ENCODE results near the gene GP1BB. TPM values are rescaled to one million over a fixed set of nuclear protein-coding genes. Genes with fewer than 3 reads are reported as not detected.

The GP1BB gene
- total and polyA plus RNA-seq, 2 of the 13 experiments (the other 11 are each of a cell fraction or from before 2014, with no cell fraction given), result not detected

- H3K79me2 ChIP-seq (ENCODE audit: insufficient read depth, low read length), result no peaks in the 10 kb centered on the region
- H3K27me3 ChIP-seq (ENCODE audit: control insufficient read depth in 1 of 2, insufficient read depth in 2 of 2, low read length in 2 of 2), result peaks cover 10 to 81% of the 10 kb centered on the region in 2 experiments
- CTCF ChIA-PET (ENCODE audit: low intra/inter-chr PET ratio, low total read pairs), result no interaction called here
- H3K4me1 ChIP-seq (ENCODE audit: insufficient read depth, low read length), result peaks cover 13% of the 10 kb centered on the region
- no peak for ATAC-seq
- no peak overlapping the region for H3K4me3 ChIP-seq (replicated peaks in 1 of 3; ENCODE audit: insufficient read depth in 1 of 3, low read depth in 2 of 3, low read length in 3 of 3)
- no peak overlapping the region for H3K27ac ChIP-seq (ENCODE audit: extremely low read length, insufficient read depth, low read length)
- POLR2A ChIA-PET, result no interaction called here
- H3K36me3 ChIP-seq (replicated peaks in 1 of 2; ENCODE audit: control insufficient read depth in 1 of 2, insufficient read depth in 2 of 2, low read length in 2 of 2), result no peaks in the 10 kb centered on the region
- no peak for DNase-seq (ENCODE audit: low spot score)
- H2AFZ ChIP-seq (ENCODE audit: low read length), result no peak overlapping the region
- TF ChIP-seq MTF2 (CRISPR knock-in tag; IDR thresholded peaks at IDR 0.05; ENCODE audit: borderline replicate concordance), result no peak
- no peak for TF ChIP-seq ZNF670 (CRISPR knock-in tag; IDR thresholded peaks at IDR 0.05; ENCODE audit: borderline replicate concordance)
- TF ChIP-seq ZNF747 (CRISPR knock-in tag; IDR thresholded peaks at IDR 0.05; ENCODE audit: borderline replicate concordance), result no peak
- no peak for TF ChIP-seq TEAD3 (CRISPR knock-in tag; optimal IDR thresholded peaks at IDR 0.05; ENCODE audit: borderline replicate concordance)
- no peak for TF ChIP-seq KLF6 (CRISPR knock-in tag; IDR thresholded peaks at IDR 0.05)
- TF ChIP-seq CBX5 (CRISPR knock-in tag; IDR thresholded peaks at IDR 0.05; ENCODE audit: borderline replicate concordance), result no peak
- TF ChIP-seq ZNF563 (CRISPR knock-in tag; IDR thresholded peaks at IDR 0.05), result no peak
- TF ChIP-seq IRF9 (CRISPR knock-in tag; IDR thresholded peaks at IDR 0.05; ENCODE audit: borderline replicate concordance), result no peak
- no peak for TF ChIP-seq FOXP1 (IDR thresholded peaks at IDR 0.05)
- no peak for TF ChIP-seq FOXP1 (CRISPR knock-in tag; IDR thresholded peaks at IDR 0.05)
- no peak for TF ChIP-seq ATF6 (CRISPR knock-in tag; conservative IDR thresholded peaks at IDR 0.05)
- TF ChIP-seq ZNF839 (CRISPR knock-in tag; IDR thresholded peaks at IDR 0.05; ENCODE audit: borderline replicate concordance), result no peak
- TF ChIP-seq HOXA9 (CRISPR knock-in tag; IDR thresholded peaks at IDR 0.05; ENCODE audit: borderline replicate concordance), result no peak
- no peak for TF ChIP-seq ZNF510 (CRISPR knock-in tag; IDR thresholded peaks at IDR 0.05; ENCODE audit: low read depth)
- no peak for TF ChIP-seq HNRNPL (IDR thresholded peaks at IDR 0.05; ENCODE audit: low read depth, low read length)
- TF ChIP-seq NFE2L1 (CRISPR knock-in tag; IDR thresholded peaks at IDR 0.05; ENCODE audit: borderline replicate concordance), result no peak
- no peak for TF ChIP-seq CBX2 (IDR thresholded peaks at IDR 0.05; ENCODE audit: low read depth, low read length)
- no peak for TF ChIP-seq CBX2 (CRISPR knock-in tag; IDR thresholded peaks at IDR 0.05; ENCODE audit: low read depth)
- no peak for TF ChIP-seq DMTF1 (CRISPR knock-in tag; IDR thresholded peaks at IDR 0.05)
- TF ChIP-seq ZNF331 (CRISPR knock-in tag; IDR thresholded peaks at IDR 0.05), result no peak
- TF ChIP-seq MED1 (CRISPR knock-in tag; IDR thresholded peaks at IDR 0.05), result no peak
- H3K4me2 ChIP-seq (ENCODE audit: low read depth, low read length), result no peak overlapping the region
- WGBS (ENCODE audit: low lambda C conversion rate), result 14% methylated on average over 9 of the region's 16 CpGs
- intact Hi-C loops (cut with micrococcal nuclease; ENCODE audit: unreplicated experiment) (no loop called here), in situ Hi-C loops (cut with HindIII; ENCODE audit: extremely low pct_ligation_motif_present, low pct_unique_long_range_greater_than_20kb) (no loop called here)
- no peak overlapping the region for H3K9ac ChIP-seq (ENCODE audit: insufficient read depth, low read depth, low read length)
- no peaks in the 10 kb centered on the region for H3K9me3 ChIP-seq (ENCODE audit: low read length)
- peaks cover 3% of the 10 kb centered on the region; the same call in 1 of the 2 replicates for H4K20me1 ChIP-seq (ENCODE audit: insufficient read depth, low read length)
- no TSS peak for BruUV-seq (replicated peaks)
- FAIRE-seq, result no peak
Measured at GRCh38 chr22:19739448-19739895, 16.1 kb downstream of the GP1BB start.

Data from HepG2 (cell line).